H9 (cell line): ENCODE data around the gene OR51B5. TPM values are rescaled to one million over a fixed set of nuclear protein-coding genes. Genes with fewer than 3 reads are reported as not detected.
"Not testable (repeated sequence)": the region's sequence is repeated elsewhere in the genome, so short reads cannot be mapped to it uniquely, and the experiment has no call there.

Source experiments
- DNase-seq: peaks from one replicate; pipeline ENCODE4 v3.0.0-alpha.2; 2017
- H2AFZ ChIP-seq: one replicate; pipeline ENCODE4 v1.6.1; 2013; ENCODE audit warnings: mild to moderate bottlenecking, low read length, control low read depth, moderate library complexity
- H2AK5ac ChIP-seq: 2 replicates; pipeline ENCODE4 v1.6.1; 2013; ENCODE audit warnings: low read length, control low read depth, mixed read lengths; ENCODE audit not compliant: insufficient read length
- H2BK120ac ChIP-seq: one replicate; pipeline ENCODE4 v1.6.1; 2013; ENCODE audit warnings: low read depth, mild to moderate bottlenecking, low read length, control low read depth, inconsistent platforms; ENCODE audit not compliant: poor library complexity, severe bottlenecking
- H2BK12ac ChIP-seq: 2 replicates; pipeline ENCODE4 v1.6.1; 2013; ENCODE audit warnings: low read length, control low read depth, mixed read lengths, low read depth; ENCODE audit not compliant: insufficient read length
- H2BK15ac ChIP-seq: 2 replicates; pipeline ENCODE4 v1.6.1; 2013; ENCODE audit warnings: low read depth, low read length, control low read depth
- H2BK20ac ChIP-seq: one replicate; pipeline ENCODE4 v1.6.1; 2013; ENCODE audit warnings: low read depth, mild to moderate bottlenecking, low read length, control low read depth, inconsistent platforms; ENCODE audit not compliant: poor library complexity, severe bottlenecking
- H2BK5ac ChIP-seq: 2 replicates; pipeline ENCODE4 v1.6.1; 2013; ENCODE audit warnings: low read length, control low read depth, mixed read lengths; ENCODE audit not compliant: insufficient read length
- H3K14ac ChIP-seq: 2 replicates; pipeline ENCODE4 v1.6.1; 2013; ENCODE audit warnings: low read length, control low read depth; ENCODE audit not compliant: insufficient read depth
- H3K18ac ChIP-seq: 2 replicates; pipeline ENCODE4 v1.6.1; 2013; ENCODE audit warnings: low read depth, mild to moderate bottlenecking, mixed read lengths, low read length, control low read depth; ENCODE audit not compliant: insufficient read length
- H3K23ac ChIP-seq: 2 replicates; pipeline ENCODE4 v1.6.1; 2013; ENCODE audit warnings: low read length, control low read depth, mixed read lengths, low read depth; ENCODE audit not compliant: insufficient read length
- H3K23me2 ChIP-seq: 2 replicates; pipeline ENCODE4 v1.6.1; 2013; ENCODE audit warnings: low read depth, mild to moderate bottlenecking, mixed read lengths, low read length, control low read depth; ENCODE audit not compliant: insufficient read length, poor library complexity, severe bottlenecking
- H3K27ac ChIP-seq: 2 replicates; pipeline ENCODE4 v1.5.1; 2013; ENCODE audit warnings: low read length, control low read depth, mixed read lengths, low read depth; ENCODE audit not compliant: insufficient read length
- H3K27me3 ChIP-seq: 2 replicates; pipeline ENCODE4 v1.6.1; 2013; ENCODE audit warnings: low read length, control low read depth, inconsistent platforms; ENCODE audit not compliant: insufficient read depth
- H3K4ac ChIP-seq: 2 replicates; pipeline ENCODE4 v1.6.1; 2013; ENCODE audit warnings: low read depth, mild to moderate bottlenecking, control low read depth, inconsistent platforms, low read length, moderate library complexity
- H3K4me1 ChIP-seq: 2 replicates; pipeline ENCODE4 v1.6.1; 2013; ENCODE audit warnings: low read length, control low read depth, inconsistent platforms; ENCODE audit not compliant: insufficient read depth
- H3K4me2 ChIP-seq: 2 replicates; pipeline ENCODE4 v1.6.1; 2013; ENCODE audit warnings: low read length, control low read depth, mixed read lengths; ENCODE audit not compliant: insufficient read length, insufficient read depth
- H3K56ac ChIP-seq: 2 replicates; pipeline ENCODE4 v1.6.1; 2013; ENCODE audit warnings: low read depth, mild to moderate bottlenecking, mixed read lengths, low read length, control low read depth; ENCODE audit not compliant: insufficient read length
- H3K79me1 ChIP-seq: 2 replicates; pipeline ENCODE4 v1.6.1; 2013; ENCODE audit warnings: low read depth, mild to moderate bottlenecking, moderate library complexity, low read length, control low read depth, inconsistent platforms; ENCODE audit not compliant: insufficient read depth, poor library complexity, severe bottlenecking
- H3K79me2 ChIP-seq: 2 replicates; pipeline ENCODE4 v1.6.1; 2013; ENCODE audit warnings: low read length, control low read depth, inconsistent platforms; ENCODE audit not compliant: insufficient read depth
- H3K9ac ChIP-seq: 2 replicates; pipeline ENCODE4 v1.6.1; 2013; ENCODE audit warnings: low read length, control low read depth, mixed read lengths; ENCODE audit not compliant: insufficient read length; ENCODE audit errors: extremely low read depth
- H3K9me3 ChIP-seq: one replicate; pipeline ENCODE4 v1.6.1; 2013; ENCODE audit warnings: low read depth, low read length, inconsistent platforms; ENCODE audit not compliant: control insufficient read depth
- H3T11ph ChIP-seq: one replicate; pipeline ENCODE4 v1.6.1; 2013; ENCODE audit warnings: mild to moderate bottlenecking, low read length, control low read depth, inconsistent platforms
- H4K20me1 ChIP-seq: one replicate; pipeline ENCODE4 v1.6.1; 2013; ENCODE audit not compliant: control insufficient read depth, insufficient read length, insufficient read depth
- H4K5ac ChIP-seq: 2 replicates; pipeline ENCODE4 v1.6.1; 2013; ENCODE audit warnings: low read depth, mild to moderate bottlenecking, mixed read lengths, low read length, control low read depth; ENCODE audit not compliant: insufficient read length
- H4K8ac ChIP-seq: replicated peaks from 2 replicates; pipeline ENCODE4 v1.6.1; 2013; ENCODE audit warnings: low read length, control low read depth, mixed read lengths, low read depth; ENCODE audit not compliant: insufficient read length
- H4K91ac ChIP-seq: 2 replicates; pipeline ENCODE4 v1.6.1; 2013; ENCODE audit warnings: low read depth, mild to moderate bottlenecking, moderate library complexity, mixed read lengths, low read length, control low read depth; ENCODE audit not compliant: insufficient read length
- H3K27ac Mint-ChIP-seq, 3 experiments: 2 replicates in 2 of 3; 3 replicates in 1 of 3; pipeline ENCODE4 v1.8.0; 2020 to 2021; ENCODE audit warnings: mixed read lengths in 3 of 3, mild to moderate bottlenecking in 1 of 3, moderate library complexity in 1 of 3
- H3K27me3 Mint-ChIP-seq: 2 replicates; pipeline ENCODE4 v1.8.0; 2021; ENCODE audit warnings: low read depth, mild to moderate bottlenecking, moderate library complexity, mixed read lengths
- H3K36me3 Mint-ChIP-seq, 3 experiments: 2 replicates in 2 of 3; 3 replicates in 1 of 3; pipeline ENCODE4 v1.8.0; 2020 to 2021; ENCODE audit warnings: low read depth in 3 of 3, mixed read lengths in 3 of 3; ENCODE audit not compliant: insufficient read depth in 1 of 3
- H3K4me1 Mint-ChIP-seq, 2 experiments: 2 replicates each; pipeline ENCODE4 v1.8.0; 2020; ENCODE audit warnings: mixed read lengths in 2 of 2
- H3K4me3 Mint-ChIP-seq, 2 experiments: 2 replicates in 1 of 2; 3 replicates in 1 of 2; pipeline ENCODE4 v1.8.0; 2020 to 2021; ENCODE audit warnings: mild to moderate bottlenecking in 2 of 2, mixed read lengths in 2 of 2, moderate library complexity in 1 of 2
- H3K9me3 Mint-ChIP-seq, 2 experiments: 2 replicates in 1 of 2; 3 replicates in 1 of 2; pipeline ENCODE4 v1.8.0; 2020; ENCODE audit warnings: mild to moderate bottlenecking in 2 of 2, mixed read lengths in 2 of 2, moderate library complexity in 1 of 2
- WGBS: extraction: QIAGEN DNeasy Blood & Tissue Kit; methylation state at CpG from one replicate; pipeline ENCODE4 v1.1.7; 2013; ENCODE audit warnings: missing lambda C conversion rate, low lambda C conversion rate, mixed read lengths; ENCODE audit not compliant: insufficient read length; ENCODE audit errors: extremely low coverage; 5-methylcytosine and 5-hydroxymethylcytosine counted together
- total RNA-seq: library from RNA; stranded (reverse); gene quantifications from 2 replicates; pipeline ENCODE4 v1.2.1, GENCODE V29; 2021
- TF ChIP-seq, protein P1 (sequence below): fragments of 200-600 bp; sonication (generic); conservative IDR thresholded peaks from 3 replicates; pipeline ENCODE4 v1.8.0; 2021; ENCODE audit warnings: antibody characterized with exemption, mild to moderate bottlenecking

OR51B5 gene
- total RNA-seq, 1 experiment from 2014 or later: not detected

DNA sequence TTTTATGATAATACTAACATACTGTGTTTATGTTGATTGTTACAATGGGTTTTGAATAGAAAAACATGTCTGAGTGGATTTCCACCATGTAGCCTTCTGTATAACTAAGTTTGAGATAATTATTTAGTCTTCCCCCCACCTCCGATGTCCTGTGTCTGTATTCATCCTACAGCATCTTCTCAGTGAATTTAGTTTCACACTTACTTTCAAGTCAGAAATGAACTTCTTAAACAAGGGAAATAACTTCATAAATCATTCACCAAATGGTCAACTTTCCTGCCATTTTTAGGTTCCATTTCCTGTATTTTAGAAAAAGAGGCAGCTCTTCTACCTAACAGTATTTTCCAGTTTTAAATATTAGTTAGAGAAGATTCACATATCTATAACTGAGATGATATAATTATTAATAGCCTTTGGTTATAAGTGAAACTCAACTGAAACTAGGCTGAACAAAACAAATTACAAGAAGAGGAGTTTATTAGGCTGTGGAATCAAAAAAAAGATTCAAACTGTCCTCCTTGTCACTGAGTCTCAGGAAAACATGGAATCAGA is 3.5 kb downstream of the OR51B5 start:
- Histone ChIP-seq H4K91ac (no peak overlapping the region), H3K14ac (no peak overlapping the region), H3K27me3 (no peaks in the 10 kb centered on the region), H4K20me1 (no peaks in the 10 kb centered on the region), H2AK5ac (no peak overlapping the region), H3K23ac (no peak overlapping the region), H3K4me2 (no peak overlapping the region), H3K4me1 (no peaks in the 10 kb centered on the region), H3K79me1 (no peaks in the 10 kb centered on the region), H3K18ac (no peak overlapping the region), H3K27ac (no peak overlapping the region), H4K8ac (no peak overlapping the region), H2BK12ac (no peak overlapping the region), H2AFZ (no peak overlapping the region), H3K79me2 (no peaks in the 10 kb centered on the region), H2BK20ac (no peak overlapping the region), H3K23me2 (no peaks in the 10 kb centered on the region), H3K4ac (no peak overlapping the region), H4K5ac (no peak overlapping the region), H2BK5ac (no peak overlapping the region), H3T11ph (no peak overlapping the region), H3K9me3 (no peaks in the 10 kb centered on the region), H2BK15ac (no peak overlapping the region), H3K9ac (no peak overlapping the region), H2BK120ac (no peak overlapping the region), H3K56ac (no peak overlapping the region)
- no CpG with 5 or more reads among the region's 1 CpG for WGBS
- Mint-ChIP-seq H3K4me3 (no peak overlapping the region), H3K27me3 (no peaks in the 10 kb centered on the region), H3K4me1 (0 out of 4 replicates have a peak, but pooled peaks cover 0 to 3% of the 10 kb centered on the region in 2 experiments), H3K9me3 (no peaks in the 10 kb centered on the region), H3K27ac (no peak overlapping the region), H3K36me3 (no peaks in the 10 kb centered on the region)
- no peak for DNase-seq
- TF ChIP-seq, protein P1, sequence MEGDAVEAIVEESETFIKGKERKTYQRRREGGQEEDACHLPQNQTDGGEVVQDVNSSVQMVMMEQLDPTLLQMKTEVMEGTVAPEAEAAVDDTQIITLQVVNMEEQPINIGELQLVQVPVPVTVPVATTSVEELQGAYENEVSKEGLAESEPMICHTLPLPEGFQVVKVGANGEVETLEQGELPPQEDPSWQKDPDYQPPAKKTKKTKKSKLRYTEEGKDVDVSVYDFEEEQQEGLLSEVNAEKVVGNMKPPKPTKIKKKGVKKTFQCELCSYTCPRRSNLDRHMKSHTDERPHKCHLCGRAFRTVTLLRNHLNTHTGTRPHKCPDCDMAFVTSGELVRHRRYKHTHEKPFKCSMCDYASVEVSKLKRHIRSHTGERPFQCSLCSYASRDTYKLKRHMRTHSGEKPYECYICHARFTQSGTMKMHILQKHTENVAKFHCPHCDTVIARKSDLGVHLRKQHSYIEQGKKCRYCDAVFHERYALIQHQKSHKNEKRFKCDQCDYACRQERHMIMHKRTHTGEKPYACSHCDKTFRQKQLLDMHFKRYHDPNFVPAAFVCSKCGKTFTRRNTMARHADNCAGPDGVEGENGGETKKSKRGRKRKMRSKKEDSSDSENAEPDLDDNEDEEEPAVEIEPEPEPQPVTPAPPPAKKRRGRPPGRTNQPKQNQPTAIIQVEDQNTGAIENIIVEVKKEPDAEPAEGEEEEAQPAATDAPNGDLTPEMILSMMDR: no peak

DNA sequence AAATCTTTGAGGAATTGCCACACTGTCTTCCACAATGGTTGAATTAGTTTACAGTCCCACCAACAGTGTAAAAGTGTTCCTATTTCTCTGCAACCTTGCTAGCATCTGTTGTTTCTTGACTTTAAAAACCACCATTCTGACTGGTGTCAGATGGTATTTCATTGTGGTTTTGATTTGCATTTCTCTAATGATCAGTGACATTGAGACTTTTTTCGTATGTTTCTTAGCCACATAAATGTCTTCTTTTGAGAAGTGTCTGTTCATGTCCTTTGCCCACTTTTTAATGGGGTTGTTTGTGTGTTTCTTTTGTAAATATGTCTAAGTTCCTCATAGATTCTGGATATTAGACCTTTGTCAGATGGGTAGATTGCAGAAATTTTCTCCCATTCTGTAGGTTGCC is 6.1 kb downstream of the OR51B5 start:
- not testable (repeated sequence) for H3K23ac ChIP-seq, H3K56ac ChIP-seq

More for the DNA sequence above, 6.1 kb downstream of the OR51B5 start:
- H3K23me2 ChIP-seq, H3K4ac ChIP-seq, H2BK20ac ChIP-seq, H3K27me3 ChIP-seq, H4K8ac ChIP-seq, H3K4me2 ChIP-seq, H2BK5ac ChIP-seq, H3K9ac ChIP-seq, H3K9me3 Mint-ChIP-seq, H3K4me1 Mint-ChIP-seq, H3T11ph ChIP-seq, H3K4me1 ChIP-seq, H3K18ac ChIP-seq, H3K9me3 ChIP-seq, H4K5ac ChIP-seq, H2AFZ ChIP-seq, H2BK12ac ChIP-seq, DNase-seq, H3K27ac Mint-ChIP-seq, H3K79me1 ChIP-seq, H2BK120ac ChIP-seq, H3K14ac ChIP-seq, H3K79me2 ChIP-seq, H3K4me3 Mint-ChIP-seq, H3K36me3 Mint-ChIP-seq, H4K20me1 ChIP-seq, H2BK15ac ChIP-seq, H3K27me3 Mint-ChIP-seq, H2AK5ac ChIP-seq, H3K27ac ChIP-seq, H4K91ac ChIP-seq: not testable (repeated sequence)
- no CpG with 5 or more reads among the region's 1 CpG for WGBS
